Caki2 (cell line): Measurements from ENCODE around the gene KCNG2. TPM values are rescaled to one million over a fixed set of nuclear protein-coding genes. Genes with fewer than 3 reads are reported as not detected.

Source experiments
- DNase-seq: peaks from one replicate; pipeline ENCODE4 v3.0.0-alpha.2; 2015; ENCODE audit warnings: low read depth
- in situ Hi-C: cut with HindIII; loops from 2 replicates; pipeline ENCODE4 v1.10.0; 2016; ENCODE audit warnings: low sequenced_read_pairs, low pct_unique_long_range_greater_than_20kb, mixed read lengths
- total RNA-seq: library from RNA; depleted of rRNA; stranded (reverse); fragments of >200 nt; shearing (Covaris generic); gene quantifications from 2 replicates; pipeline ENCODE4 v1.2.3, GENCODE V29; 2014; ENCODE audit warnings: low replicate concordance

KCNG2 gene
- total RNA-seq, 1 experiment from 2014 or later: not detected

- in situ Hi-C loops: no loop called here
- no peak for DNase-seq
Measured at GRCh38 chr18:79917169-79917852, 119.6 kb downstream of the KCNG2 start.

GRCh38 chr18:79917853-79918614 is 120.3 kb downstream of the KCNG2 start:
- no peak for DNase-seq
- in situ Hi-C loops: no loop called here

- DNase-seq: no peak
- in situ Hi-C loops: no loop called here
Measured at GRCh38 chr18:79918615-79919011, 120.9 kb downstream of the KCNG2 start.

GRCh38 chr18:79919089-79919488 is 121.4 kb downstream of the KCNG2 start:
- in situ Hi-C loops: no loop called here

DNA sequence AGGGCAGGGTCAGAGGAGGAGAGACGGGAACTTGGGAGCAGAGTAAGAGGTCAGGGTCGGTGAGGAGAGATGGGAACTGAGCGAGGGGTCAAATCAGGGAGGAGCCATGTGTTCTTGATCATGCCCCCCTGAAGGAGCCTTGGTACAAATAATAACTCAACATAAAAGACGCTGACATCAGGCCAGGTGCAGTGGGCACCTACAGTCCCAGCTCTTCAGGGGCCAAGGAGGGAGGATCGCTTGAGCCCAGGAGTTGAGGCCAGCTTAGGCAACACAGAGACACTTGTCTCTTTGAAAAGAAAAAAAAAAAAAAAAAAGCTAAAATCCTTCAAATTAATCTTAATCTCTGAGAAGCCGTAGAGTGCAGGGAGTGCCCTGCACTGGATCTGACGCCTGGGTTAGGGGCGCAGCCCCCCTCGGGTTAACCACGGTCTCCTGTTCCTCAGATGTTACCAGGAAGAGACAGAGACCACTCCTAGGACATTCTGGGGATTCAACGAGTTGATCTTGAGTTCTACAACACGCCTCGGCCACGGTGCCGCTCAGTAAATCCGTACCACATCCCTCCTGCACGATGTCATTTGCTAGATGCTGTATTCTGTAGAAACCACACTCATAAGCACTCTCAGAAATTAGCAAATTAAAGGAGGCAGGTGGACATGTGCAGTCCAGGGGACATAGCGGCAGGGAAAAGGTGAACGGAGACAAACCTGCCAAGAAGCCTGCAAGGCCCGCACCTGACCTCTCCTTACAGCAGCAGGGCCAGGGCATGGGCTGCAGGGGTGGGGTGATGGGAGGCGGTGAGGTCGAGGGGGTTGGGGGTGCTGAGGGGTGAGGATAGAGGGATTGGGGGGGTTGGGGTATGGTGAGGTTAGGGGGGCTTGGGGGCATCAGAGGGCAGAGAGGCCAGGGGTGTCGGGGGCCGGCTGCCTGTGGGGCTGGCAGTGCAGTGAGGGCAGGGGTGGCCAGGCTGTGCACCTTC is 124.5 kb downstream of the KCNG2 start:
- in situ Hi-C loops: no loop called here
- DNase-seq: no peak

More at GRCh38 chr18:79919089-79919488, 121.4 kb downstream of the KCNG2 start:
- no peak for DNase-seq

DNA sequence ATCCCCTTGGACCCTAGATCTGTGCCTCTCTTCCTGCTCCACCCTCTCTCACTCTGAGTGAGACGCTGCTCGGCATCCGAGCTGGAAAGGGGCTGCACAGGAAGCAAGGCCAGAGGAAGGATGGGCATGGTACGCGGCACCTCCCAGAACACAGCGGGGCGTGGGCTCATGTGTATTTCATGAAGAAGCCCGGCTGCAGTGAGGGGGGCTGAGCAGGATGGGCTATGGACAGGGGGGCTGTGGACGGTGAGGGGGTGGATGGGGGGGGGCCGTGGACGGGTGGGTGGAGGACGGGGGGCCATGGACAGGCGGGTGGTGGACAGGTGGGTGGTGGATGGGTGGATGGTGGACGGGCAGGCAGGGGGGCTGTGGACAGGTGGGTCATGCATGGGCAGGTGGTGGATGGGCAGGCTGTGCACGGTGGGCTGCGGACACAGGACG is 125.3 kb downstream of the KCNG2 start:
- DNase-seq: no peak
- in situ Hi-C loops: no loop called here

DNA sequence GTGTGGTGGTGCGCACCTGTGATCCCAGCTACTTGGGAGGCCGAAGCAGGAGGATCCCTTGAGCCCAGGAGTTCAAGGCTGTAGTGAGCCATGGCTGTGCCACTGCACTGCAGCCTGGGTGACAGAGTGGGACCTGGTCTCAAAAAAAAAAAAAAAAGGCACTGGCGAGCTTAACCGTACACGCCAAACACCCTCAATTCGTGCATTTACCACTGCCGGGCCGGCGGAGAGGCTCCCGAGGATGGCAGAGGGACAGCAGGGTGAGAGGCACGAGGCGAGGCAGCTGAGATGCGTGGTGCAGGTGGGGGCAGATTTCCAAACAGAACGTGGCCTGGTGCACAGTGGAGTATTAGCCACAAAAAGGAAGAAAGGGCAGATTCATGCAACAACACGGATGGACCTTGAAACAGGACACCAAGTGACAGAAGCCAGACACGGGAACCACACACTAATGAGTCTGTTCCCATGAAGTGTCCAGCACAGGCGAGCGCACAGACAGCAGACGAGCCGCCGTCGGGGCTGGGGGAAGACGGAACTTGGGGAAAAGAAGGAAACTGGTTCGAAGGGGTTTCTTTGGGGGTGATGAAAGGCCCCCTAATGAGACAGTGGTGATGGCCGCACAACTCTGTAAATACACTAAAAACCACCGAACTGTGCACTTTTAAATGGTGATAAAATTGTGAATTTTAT is 126.3 kb downstream of the KCNG2 start:
- in situ Hi-C loops: no loop called here
- DNase-seq: no peak

DNA sequence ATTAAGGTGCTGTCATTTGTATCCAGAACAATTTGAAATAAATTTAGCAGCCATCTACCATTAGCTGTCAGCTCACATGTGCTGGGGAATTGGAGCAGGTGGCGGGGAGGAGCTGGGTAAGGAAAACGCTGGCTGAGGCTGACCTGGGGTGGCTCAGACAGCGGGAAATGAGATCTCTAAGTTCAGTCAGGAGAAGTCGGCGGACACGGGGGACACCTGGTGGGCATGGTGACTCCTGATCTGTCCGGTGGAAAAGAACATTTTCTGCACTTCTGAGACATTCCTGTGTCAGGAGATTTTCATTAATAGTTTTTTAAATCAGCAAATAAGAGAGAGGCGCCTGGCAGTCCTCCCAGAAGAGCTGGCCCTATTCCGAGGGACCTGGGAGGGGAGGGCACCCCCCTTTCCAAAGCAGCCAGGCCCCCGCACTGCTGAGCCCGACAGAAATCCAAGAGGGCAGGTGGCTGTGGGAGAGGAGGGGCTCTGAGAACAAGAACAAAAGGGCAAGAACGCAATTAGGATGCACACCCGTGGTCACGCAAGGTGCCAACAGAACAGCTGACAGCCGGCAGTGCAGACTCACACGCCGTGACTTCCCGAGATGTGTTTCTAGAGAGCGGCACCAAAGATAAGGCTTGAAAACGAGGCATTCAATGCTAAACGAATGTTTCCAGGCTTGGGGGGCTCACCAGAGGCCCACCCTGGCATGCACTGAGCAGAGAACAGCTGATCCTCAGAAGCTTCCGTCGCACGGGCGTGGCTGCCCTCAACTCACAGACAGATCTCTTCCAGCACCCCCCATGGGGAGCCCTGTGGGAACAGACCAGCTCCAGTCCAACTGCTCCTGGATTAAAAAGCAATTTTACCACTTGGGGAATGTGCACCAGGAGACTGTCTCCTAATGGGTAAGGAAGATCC is 127.3 kb downstream of the KCNG2 start:
- in situ Hi-C loops: no loop called here
- DNase-seq: no peak

DNA sequence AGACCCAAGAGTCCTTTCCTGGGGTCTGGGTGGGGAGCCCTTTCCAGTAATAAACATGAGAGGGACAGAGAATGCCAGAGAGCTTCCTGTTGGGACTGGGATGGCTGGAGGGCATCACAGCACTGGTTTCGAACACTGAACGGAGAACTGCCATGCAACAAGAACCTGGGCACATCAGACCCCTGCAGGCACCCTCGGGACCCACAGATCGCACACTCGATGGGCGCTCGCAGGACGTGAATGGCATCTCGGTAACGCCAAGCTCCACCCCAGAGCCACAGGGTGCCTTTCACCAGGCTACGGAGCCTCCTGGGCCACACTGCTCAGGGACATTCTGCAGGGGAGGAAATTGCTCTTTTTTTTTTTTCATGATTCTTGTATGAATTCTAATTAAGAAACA is 128.6 kb downstream of the KCNG2 start:
- no peak for DNase-seq
- in situ Hi-C loops: no loop called here

- in situ Hi-C loops: no loop called here
- DNase-seq: no peak
Measured at GRCh38 chr18:79926715-79927606, 129.2 kb downstream of the KCNG2 start.

DNA sequence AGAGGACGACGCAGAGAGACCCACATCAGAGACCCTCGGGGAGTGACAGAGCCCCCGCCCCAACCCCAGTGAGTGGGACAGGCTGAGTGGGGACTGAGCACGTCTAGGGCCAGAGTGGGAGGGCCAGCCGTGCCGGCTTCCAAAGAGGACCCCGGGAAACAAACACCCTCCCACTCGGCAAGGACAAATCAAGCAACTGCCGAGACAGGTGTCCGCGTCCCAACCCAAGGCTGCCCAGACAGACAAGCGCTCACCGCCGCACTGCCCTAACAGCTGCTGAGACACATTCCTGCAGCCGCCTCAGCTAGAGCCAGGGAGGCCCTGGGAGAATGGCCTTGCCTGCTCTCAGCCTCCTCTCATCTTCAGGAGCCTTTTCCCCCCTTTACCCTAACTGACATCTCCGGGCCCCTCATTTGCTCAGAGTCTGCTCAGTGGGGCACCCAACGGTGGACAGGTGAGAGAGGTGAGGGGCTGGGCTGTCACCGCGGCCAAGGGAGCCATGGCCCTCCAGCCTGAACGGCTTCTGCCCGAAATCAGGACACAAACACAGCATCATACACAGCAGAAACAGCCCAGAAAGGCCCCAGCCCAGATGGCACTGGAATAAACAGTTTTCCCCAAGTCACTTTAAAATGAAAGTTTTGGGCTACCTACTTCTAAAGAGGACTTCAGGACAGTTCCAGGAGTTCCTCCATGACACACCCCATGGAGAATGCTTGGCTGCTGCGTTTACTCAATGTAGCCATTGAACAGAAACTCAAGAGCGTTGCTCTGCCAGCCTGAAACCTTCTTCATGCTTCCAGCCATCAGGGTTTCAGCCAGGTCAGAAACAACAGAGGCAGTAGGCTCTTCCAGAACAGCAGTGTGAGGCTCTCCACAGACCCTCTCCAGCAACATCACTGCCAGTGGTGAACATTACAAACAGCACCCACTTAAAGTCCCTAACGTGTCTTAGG is 130.1 kb downstream of the KCNG2 start:
- no peak for DNase-seq
- in situ Hi-C loops: no loop called here

- no peak for DNase-seq
- in situ Hi-C loops: no loop called here
Measured at GRCh38 chr18:79928563-79928960, 130.8 kb downstream of the KCNG2 start.

- in situ Hi-C loops: no loop called here
- DNase-seq: no peak
Measured at GRCh38 chr18:79930020-79930642, 132.4 kb downstream of the KCNG2 start.

DNA sequence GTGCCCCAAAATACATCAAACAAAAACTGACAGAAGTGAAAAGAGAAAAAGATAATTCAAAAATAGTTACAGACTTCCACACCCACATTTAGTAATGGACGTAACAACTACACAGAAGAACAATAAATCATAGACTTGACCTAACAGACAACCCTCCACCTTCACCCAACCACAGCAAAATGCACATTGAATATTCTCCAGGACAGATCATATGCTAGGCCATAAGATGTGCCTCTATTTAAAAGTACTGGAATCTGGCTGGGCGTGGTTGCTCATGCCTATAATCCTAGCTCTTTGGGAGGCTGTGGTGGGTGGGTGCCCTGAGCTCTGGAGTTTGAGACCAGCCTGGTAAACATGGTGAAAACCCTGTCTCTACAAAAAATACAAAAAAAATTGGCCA is 133.7 kb downstream of the KCNG2 start:
- in situ Hi-C loops: no loop called here
- no peak for DNase-seq

GRCh38 chr18:79932907-79933306 is 135.2 kb downstream of the KCNG2 start:
- in situ Hi-C loops: no loop called here

More at GRCh38 chr18:79932907-79933306, 135.2 kb downstream of the KCNG2 start:
- DNase-seq: no peak
